Adrenal gland (tissue), 5 donors: ENCODE measurements around the gene CPTP.
"Not testable (repeated sequence)": the region's sequence is repeated elsewhere in the genome, so short reads cannot be mapped to it uniquely, and the experiment has no call there.

Source experiments
- CTCF ChIP-seq, 6 experiments: fragments of 450-650 bp in 4 of 6; fragments of 200-600 bp in 2 of 6; sonication (generic) in 1 of 6; IDR thresholded peaks; 1 replicate in 5 of 6; 2 replicates in 1 of 6; pipeline versions ENCODE4 v1.5.1 to v1.8.0; 2016 to 2021; ENCODE audit warnings: antibody characterized with exemption in 6 of 6, mild to moderate bottlenecking in 2 of 6, moderate library complexity in 1 of 6
- POLR2A ChIP-seq, 2 donors: fragments of 450-650 bp; IDR thresholded peaks; one replicate each; pipeline ENCODE4 v1.6.1; 2017; ENCODE audit warnings: antibody characterized with exemption in 2 of 2, mild to moderate bottlenecking in 2 of 2, moderate library complexity in 1 of 2
- donor health status: DM: no; HTN: no; CAD: no.

GRCh38 chr1:1370094-1370493 lies 45.5 kb downstream of the CPTP start:
- not testable (repeated sequence) for TF ChIP-seq POLR2A, CTCF (IDR thresholded peaks at IDR 0.05)
